Embryonic facial prominence (tissue), 1 donor: ENCODE data around the gene INO80E.

Source experiments
- DNase-seq: peaks from one replicate; pipeline ENCODE4 v3.0.0-alpha.2; 2016; ENCODE audit errors: extremely low spot score

INO80E gene

DNA sequence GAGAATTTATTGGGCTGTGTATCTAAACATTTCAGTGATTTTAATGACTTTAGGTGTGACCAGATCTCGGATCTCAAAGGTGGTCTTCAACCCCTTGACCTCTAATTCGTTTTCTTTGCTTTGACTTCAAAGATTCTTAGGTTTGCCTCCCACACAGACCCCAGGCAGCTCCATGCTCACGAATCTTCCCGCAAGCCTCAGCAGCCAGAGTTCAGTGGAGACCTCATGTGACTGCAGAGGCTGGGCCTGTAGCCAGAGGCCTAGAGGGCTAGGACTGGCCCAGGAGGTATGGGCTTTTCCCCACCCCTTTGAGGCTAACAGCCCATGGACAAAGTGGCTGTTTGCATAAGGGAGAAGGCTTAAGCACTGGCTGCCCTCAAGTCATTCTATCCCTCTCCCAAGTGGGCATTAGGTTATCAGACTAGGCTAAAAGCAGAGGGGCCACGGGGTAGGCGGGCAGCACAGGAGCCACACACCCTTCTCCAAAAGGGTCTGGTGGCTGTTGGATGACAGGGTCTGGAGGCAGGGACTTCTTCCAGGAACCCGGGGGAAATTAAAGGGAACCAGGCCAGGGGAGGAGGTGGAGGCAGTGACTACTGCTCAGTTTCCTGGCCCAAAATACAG is 3.6 kb upstream of the INO80E start:
- DNase-seq = no peak

DNA sequence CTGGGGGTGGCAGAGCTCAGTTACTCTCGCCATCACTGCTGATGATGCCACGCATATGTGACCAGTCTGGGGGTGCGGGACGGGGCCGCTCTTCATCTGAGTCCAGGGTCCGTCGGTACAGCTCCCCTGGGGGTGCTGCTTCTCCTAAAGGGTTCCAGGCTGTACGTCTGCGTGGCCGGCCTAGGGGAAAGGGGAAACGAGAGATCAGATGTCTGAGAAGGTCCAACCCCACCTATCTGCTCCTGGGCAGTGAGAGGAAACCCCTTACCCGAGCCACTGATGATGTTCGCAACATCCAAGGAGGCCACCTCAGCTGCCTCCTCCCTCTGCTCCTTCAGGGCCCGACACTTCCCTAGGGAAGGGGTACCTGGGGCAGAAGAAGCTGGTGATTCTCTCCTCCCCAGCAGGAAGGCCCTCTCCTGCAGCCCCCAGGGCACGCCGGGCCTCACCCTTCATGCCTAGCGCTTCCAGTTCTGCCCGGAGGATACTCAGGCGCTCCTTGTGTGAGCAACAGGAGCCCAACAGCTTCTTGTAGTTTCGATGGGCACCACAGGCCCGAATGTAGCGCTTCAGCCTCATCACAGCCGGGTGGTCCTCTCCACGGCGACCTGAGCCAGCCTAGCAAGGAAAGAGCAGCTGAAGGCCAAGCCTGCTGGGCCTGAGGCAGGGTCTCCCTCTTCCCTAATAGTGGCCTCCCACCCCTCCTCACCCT is 2.7 kb upstream of the INO80E start:
- no peak for DNase-seq

DNA sequence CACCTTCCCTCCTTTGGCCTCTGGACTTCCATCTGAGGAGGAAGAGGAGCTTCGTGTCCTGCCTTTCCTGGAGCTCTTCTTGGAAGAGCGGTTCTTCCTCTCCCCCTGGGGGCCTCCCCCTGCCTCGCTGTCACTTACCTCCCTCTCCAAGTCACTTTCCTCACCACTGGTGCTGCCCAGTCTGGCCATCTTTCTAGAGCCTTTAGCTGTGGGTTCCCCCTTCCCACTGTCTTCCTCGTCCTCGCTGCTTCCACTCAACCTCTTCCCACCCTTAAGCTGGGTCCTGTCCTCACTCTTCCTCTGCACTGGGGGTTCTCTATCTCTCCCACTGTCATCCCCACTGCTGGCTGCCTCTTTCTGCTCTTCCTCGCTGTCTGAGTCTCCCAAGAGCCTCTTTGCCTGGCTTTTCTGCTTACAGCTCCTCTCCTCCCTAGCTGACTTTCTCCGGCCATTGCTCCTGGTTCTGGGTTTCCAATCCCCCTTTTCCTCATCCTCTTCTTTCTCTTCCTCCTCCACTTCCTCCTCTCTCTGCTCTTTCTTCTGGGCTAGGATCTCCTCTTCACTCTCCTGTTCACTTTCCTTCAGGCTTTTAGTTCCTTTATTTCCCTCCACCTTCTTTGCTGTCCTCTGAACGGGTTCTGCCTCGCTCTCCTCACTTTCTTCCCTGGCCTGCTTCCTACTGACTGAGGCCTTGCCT is 2.0 kb upstream of the INO80E start:
- no peak for DNase-seq

DNA sequence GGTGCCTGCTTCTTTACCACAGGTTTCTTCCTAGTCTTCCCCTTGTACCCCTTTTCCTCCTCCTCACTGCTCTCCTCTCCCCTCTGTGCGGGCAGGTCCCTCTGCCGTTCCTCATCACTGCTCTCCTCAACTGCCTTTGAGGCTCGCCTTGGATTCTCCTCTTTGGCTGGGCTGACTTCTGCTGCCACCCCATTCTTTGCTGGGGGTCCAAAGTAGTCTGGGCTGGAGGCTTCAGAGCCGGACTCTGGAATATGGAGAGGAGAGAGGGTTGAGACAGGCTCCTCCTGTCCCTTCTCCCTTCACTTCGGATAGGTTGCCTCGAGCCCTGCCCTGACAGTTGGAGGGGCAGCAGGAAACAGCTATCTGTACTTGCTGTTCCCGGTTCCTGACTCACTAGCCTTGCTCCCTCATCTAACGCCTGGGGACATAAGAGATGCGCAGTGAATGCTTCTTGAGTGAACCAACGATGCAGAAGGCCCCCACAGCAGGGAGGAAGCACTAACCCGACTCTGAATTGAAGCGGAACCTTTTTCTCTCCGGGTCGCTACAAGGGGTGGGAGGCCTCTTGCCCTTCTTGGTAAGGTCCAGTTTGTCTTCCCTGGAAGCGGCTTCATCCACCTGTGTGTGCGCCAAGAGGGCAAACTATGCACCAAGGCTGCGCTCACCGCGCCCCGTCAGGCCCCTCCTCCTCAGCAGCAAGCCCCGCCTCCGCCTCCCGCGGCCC is 1.3 kb upstream of the INO80E start:
- no peak for DNase-seq

DNA sequence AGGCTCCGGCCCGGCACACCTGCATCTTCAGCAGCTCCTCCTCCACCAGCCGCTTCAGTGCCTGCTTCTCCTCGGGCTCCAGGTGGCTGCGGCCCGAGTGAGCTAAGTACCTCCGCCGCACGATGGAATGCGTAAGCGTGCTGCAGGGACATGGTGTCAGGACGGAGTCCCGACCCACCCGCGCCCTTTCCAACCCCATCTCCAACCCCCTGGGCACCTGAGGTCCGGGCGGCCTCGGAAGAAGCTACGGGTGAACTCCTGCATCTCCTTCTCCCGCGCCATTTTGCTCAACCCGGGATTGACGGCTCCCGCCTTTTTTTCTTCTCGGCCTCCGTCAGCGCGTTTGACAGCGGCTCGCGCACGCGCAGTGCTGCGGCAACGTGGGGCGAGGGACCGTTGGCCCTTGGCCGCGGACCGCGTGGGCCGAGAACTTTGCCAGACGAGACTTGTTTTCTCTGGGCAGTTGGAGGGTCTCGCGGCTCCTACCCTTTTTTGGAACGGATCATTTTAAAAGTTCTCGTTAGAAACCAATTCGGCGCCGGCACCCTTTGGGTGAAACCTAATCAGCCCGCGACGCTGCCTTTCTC is 624 bp upstream of the INO80E start, which contains the start of gene HIRIP3:
Gene HIRIP3, minus strand, starts transcription at position 294 of the 587 bp plus-strand sequence. Its CDS starts 12 bp downstream, at position 282.
- DNase-seq = peak; percentile 64

DNA sequence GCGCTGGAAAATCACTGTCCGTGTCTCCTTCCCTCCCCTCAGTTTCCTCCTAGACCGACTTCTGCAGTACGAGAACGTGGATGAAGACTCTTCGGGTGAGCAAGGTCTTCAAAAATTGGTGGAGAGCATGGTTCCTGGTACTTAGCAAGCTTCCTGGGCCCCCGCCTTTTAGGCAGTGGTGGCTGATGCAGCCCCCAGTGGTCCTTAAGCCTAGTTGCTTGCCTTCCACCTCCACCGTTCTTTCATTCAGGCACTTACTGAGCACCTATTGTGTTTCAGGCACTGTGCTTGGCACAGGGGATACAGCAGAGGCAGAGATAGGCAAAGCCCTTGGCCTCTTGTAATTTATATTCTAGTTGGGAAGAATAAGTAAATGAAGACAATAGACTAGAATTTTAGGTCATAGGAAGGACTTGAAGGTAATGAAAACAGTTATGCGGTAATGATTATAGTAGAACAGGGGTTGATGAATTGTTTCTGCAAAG is 767 bp downstream of the INO80E start:
- DNase-seq = no peak

DNA sequence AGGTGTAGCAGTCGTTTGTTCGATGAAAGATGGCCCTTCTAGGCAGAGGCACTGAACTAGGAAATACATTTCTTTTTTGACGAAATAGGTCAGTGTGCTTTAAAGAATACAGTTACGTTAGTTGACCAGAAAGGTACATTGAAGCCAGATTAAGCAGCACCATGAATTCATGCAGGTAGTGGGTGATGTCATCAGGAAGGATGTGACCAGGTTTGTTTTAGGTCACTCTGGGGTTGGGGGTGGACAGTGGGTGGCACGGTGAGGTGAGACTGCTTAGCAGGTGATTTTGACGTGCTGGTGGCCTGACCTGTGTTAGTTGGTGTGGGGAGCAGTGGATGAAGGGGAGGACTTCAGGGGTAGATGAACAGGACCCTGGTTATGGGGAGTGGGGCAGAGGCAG is 3.6 kb downstream of the INO80E start:
- no peak for DNase-seq

DNA sequence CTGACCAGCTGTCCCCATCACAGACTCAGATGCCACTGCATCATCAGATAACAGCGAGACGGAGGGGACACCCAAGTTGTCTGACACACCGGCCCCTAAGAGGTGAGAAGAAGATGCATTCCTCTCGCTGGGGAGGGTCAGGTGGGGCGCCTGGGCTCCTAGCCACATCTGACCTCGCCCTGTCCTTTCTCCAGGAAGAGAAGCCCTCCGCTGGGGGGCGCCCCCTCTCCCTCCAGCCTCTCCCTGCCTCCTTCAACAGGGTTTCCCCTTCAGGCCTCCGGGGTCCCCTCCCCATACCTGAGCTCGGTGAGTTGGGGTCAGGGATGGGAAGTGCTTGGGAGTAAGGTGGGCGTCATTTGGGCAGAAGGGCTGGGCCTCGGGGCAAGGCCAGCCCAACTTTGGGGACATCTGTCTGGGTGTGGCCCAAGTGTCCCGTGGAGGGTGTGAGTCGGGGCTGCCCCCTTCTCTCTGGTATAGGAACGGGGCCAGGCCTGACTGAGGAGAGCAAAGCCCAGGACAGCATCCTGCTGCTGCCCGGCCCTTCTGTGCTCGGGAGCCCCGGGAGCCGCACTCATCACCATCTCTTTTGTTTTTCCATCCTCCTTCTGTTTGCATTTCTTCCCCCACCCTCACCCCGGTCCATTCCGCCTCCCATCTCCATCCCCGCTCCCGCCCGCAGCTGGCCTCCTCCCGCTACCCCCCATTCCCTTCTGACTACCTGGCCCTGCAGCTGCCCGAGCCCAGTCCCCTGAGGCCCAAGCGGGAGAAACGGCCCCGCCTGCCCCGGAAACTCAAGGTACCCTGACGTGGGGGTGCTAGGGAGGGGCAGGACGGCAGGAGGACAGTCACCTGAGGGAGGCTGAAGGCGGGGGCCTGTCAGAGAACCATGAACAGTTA is 4.9 kb downstream of the INO80E start:
- no peak for DNase-seq

DNA sequence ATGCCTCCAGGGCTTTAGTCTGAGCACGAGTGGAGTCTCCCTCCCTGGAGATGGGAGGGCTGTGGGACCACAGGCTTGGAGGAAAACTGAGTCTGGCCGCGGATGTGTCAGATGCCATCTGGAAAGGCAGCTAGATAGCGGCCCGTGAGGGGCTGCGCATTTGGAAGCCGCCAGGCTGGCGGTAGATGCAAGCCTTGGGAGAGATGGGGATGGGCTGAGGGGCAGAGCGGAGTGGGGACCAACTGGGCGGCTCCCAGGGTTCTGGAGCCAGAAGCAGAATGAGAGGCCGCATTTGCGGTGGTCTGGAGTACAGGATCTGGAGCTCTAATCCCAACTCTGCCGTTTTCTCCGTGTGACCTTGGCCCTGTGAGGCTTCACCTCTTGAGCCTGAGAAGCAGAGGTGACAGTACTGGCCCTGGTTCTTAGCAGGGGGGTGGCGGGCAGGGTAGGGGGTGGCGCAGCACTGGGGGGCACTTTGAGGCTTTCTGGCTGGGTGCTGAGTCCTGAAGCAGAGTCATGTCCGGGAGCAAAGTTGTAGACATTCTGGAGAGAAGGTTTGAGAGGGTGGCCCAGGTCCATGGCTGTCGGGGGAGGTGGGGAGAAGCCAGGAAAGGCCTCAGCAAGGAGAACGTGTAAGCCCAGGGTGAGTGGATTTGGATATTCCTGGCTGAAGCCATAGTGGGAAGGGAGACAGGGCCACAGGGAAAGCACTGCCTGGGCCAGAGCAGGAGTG is 6.7 kb downstream of the INO80E start:
- DNase-seq = no peak

DNA sequence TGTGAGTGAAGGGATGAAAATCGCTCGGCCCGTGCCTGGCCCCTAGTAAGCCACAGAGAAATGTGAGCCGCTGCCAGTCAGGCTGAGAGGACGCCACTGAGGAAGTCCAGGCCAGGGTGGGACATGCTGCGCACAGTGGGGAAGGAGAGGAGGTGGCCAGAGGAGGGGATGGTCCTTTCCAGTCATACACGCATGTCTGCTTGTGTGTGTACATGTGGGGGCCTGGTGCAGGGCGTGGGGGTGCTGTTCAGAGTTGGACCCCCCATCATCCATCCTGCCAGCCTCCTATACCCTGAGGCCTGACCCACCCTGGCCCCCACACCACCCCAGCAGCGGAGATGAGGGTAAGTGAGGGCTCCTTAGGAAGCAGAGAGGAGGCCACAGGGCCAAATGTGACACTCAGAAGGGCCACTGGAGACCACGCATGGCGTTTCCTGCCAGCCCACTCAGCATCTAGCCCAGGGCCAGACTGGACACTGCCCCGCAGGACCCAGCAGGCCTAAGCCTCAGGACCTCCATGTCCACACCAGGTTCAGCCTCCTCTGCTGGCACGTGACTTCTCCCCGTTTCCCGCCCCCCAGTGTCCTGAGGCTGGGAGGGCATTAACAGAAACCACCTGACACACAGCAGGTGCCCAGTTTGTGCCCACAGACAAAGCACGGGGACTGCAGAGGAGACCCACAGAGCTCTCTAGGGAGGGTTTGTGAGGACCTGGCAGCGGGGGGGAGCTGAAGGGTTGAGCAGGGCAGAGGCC is 7.8 kb downstream of the INO80E start:
- DNase-seq = no peak

DNA sequence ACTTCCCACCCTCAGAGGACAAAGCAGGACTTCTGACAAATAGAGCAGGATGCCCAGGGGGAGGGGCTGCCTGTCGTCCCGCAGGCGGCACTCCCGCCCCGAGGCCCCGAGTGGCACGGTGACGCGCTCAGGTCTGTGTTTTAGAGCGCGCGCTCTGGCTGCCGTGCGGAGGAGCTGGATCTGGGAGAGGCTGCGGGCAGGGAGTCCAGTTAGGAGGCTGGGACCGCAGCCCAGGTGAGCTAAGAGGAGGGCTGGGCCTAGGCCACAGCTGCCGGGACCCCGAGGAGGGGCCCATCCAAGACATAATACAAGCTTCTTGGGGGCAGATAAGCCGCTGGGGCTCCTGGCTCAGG is 8.4 kb downstream of the INO80E start:
- no peak for DNase-seq

DNA sequence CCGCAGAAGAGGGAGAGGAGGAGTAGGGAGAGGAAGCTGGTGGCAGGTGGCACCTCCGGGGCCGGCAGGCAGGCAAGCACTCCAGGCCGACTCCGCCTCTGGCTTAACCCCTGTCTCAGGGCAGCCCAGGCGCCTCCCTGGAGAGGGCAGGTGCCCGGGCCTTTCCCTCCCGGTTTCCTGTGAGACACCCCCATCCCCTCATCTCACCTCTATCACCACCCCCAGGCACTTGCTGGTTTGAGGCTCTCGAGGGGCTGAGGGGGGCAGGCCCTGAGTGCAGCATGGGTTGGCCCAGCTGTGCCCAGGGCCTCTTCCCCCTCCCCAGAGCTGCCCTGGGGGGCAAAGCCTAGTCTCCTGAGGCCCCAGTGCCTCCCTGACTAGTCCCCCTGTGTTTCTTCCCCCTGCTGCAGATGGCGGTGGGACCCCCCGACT is 8.8 kb downstream of the INO80E start:
- no peak for DNase-seq

DNA sequence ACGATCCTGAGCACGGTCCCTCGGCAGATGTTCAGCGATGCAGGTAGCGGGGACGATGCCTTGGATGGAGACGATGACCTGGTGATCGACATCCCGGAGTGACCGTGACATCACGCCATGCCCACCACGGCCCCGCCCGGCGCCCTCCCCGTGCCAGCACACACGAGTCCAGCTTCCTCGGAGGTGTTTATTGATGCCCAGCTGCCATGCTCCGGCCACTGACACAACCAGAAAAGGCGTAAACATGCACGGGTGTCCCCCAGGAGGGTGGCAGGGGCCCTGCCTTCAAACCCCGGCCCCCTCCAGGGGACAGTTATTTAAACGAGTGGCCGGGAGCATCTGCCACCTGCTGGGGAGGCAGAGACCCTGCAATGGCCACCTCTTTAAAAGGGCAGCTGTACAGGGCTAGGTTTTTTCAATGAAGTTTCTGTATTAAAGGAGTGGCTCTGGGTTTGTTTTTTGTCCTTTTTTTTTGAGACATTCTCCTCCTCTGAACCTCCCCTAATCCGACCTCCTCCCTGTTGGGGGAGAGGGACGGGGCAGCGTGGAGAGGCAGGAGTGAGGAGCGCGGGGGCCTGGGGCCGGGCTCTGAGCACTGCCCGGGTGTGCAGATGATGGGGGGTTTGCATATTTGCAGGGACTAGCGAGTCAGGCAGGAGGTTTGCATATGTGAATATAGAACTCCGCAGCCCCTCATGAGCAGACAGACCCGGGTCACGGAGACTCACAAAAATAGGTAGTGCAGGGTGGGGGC is 9.5 kb downstream of the INO80E start:
- no peak for DNase-seq

DNA sequence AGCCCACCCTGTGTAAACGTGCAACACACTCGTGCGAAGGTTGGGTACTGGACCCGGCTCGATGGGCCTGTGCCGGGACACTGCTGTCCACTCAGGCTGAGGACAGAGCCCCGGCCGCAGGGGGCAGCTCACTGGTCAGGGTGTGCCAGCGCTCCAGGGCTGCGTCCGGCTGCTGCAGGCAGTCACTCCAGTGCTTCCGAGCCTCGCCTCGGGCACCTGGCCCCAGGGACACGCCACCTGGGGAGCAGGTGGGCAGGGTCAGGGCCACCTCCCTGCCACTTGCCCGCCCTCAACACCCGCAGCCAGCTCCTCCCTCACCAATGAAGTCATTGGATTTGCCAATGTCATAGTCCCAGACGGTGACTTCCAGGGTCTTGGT is 10.0 kb downstream of the INO80E start:
- DNase-seq = no peak

DNA sequence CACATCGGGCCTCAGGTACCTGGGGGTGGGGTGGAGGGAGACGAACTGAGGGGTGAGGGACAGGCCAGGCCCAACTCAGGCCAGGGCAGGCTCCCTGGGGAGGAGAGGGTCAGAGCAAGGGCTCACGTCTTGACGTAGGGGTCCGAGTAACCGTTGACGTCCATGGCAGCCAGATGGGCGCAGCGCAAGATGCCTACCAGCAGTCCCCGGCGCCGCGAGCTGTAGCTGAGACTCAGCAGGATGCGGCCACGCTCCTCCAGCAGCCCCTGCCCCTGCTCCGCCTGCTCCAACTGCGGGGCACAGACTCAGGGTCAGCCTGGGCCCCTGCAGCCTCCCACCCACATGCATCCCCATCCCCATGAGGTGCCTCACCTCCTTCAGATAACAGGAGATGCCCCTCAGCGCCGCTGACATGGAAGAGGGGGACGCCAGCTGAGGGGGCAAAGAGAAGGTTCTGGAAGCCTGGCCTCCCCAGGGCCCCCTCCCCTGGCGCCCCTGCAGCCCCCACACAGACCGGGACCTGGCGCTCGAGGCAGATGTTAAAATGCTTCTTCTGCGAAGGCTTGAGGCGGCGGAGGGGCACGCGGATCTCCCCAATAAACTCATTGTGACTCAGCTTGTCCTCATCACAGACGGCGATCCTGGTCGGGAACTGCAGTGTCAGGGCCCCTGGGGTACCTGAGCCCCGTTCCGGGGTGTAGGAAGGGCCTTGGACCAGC is 10.8 kb downstream of the INO80E start:
- no peak for DNase-seq

DNA sequence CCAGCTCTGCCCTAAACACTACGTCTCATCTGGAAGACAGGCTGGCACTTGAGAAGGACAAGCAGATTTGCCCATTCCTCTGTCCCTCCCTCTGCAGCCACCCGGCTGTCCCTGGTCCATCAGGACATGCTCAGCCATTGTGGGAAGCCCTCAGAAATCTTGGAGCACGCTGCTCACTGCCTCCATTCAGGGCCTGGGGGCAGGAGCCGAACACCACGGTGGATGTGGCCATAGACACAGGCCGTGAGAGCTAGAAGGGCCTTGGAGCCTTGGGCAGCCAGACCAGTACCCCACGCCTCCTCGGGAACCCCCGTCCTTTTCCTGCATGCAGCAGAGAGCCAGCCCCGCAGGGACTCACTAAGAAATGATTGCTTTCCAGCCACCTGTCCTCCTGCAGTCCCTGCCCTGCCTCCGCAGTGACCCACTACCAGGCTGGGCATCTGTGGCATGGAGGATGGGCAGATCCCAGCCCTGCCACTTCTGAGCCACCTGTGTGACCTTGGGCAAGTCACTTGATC is 11.4 kb downstream of the INO80E start:
- no peak for DNase-seq

DNA sequence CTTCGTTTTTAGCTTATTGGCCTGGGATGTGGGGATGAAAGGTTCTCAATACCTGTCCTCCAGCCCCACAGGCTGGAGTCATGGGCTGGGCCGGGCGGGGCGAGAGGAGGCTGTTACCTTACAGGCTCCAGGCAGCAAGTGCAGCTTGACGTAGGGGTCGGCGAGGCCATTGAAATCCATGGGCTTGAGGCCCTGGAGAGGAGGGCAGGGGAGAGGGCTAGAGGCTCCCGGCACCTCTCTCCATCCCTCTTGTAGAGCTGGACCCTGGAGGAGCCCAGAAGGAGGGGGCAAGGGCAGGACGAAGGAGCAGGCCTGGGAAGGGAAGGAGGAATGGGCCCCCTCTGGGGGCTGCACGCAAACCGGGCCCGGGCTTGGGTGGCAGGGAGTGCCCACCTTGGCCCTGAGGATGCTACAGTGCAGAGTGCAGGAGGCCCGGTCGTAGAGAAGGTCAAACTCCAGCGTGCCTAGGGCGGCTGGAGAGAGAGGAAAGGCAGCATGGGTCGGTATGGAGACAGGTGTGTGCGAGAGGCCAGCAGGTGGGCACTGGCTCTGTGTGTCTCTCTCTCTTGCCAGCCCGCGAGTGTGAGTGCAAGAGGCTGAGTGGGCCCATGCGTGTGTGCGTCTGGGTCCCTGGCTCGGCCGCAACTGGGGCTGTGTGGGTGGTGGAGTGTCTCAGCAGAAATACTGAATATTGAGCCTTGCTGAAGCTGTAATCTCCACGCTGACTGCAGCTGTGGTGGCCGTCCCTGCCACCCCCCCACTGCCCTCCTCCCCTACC is 13.2 kb downstream of the INO80E start:
- DNase-seq = no peak
